ENCODE results near the gene BLMH. TPM values are rescaled to one million over a fixed set of nuclear protein-coding genes. Genes with fewer than 3 reads are reported as not detected.

BLMH gene
- polyA plus RNA-seq, 1 experiment: 20.3 TPM

DNA sequence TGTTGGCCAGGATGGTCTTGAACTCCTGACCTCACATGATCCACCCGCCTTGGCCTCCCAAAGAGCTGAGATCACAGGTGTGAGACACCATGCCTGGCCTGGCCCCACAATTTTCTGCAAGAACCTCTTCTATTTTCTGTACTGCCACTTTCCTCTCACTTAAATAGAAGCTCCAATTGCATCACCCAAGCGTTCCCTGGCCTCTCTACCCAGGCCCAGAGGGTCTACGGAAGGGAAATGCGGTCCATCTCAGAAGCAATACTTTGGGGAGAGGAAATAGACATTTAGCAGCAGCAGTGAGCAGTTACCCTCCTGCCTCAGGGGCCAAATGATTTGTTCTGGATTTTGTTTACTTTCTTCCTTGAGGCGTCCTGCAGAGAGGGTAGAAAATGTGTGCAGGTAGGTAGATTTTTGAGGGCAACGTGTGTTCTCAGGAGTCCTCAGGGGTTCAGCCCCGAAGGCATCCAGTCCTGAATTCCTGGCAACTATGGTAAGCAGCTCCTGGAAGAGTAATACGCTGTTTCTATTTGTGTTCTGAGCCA lies 67.3 kb downstream of the BLMH start:
- ChIA-PET CTCF (interaction anchor here (1.6 kb wide), 1 partner anchor 12 kb away, joined by 3 read pairs; no protein-coding TSS in a partner anchor), POLR2A (no interaction called here)
- peaks cover 39% of the 10 kb centered on the region for H3K27me3 ChIP-seq (ENCODE audit: control insufficient read depth, insufficient read depth, low read length)
- no peak overlapping the region for H3K4me3 ChIP-seq (ENCODE audit: low read depth, low read length)
- no peaks in the 10 kb centered on the region for H3K9me3 ChIP-seq (ENCODE audit: control insufficient read depth, insufficient read depth, low read length)
- DNase-seq (ENCODE audit: low read depth, low spot score): no peak
- TF ChIP-seq CTCF (IDR thresholded peaks at IDR 0.05; ENCODE audit: low read depth, low read length): no peak
- no peak overlapping the region for H3K27ac ChIP-seq (ENCODE audit: low read depth, low read length)

DNA sequence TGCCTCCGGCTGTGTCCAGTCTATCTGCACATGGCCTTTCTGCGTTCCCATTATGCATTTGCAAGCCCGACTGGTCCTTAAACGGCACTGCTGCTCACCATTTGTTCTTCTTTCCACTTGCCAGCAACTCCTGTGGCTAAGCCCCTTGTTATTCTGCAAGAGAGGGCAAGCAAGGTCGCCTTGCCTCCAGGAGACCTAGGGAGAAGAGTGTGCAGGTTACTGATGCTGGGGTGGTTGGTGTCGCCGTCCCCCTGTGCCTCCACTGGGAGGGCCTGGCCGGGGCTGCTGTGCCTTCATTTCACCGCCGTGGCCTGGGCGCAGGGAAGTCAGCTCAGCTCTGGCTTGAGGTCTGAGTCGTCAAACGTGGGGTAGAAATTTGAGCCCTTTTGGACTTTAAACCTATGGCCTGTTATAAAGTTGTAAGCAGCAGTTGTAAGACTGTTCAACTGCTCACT lies 69.0 kb downstream of the BLMH start:
- CTCF ChIA-PET: interaction anchor here (1.3 kb wide), 1 partner anchor 97 kb away, joined by 5 read pairs; no protein-coding TSS in a partner anchor
- POLR2A ChIA-PET: no interaction called here

GRCh38 chr17:30222251-30222650 lies 69.5 kb downstream of the BLMH start:
- DNase-seq (ENCODE audit: low read depth, low spot score): no peak
- CTCF ChIA-PET: interaction anchor here (1.3 kb wide), 1 partner anchor 97 kb away, joined by 5 read pairs; no protein-coding TSS in a partner anchor
- POLR2A ChIA-PET: no interaction called here

More for the DNA sequence above, 69.0 kb downstream of the BLMH start:
- Histone ChIP-seq H3K4me3 (ENCODE audit: low read depth, low read length) (no peak overlapping the region), H3K27me3 (ENCODE audit: control insufficient read depth, insufficient read depth, low read length) (peaks cover 49% of the 10 kb centered on the region), H3K27ac (ENCODE audit: low read depth, low read length) (no peak overlapping the region), H3K9me3 (ENCODE audit: control insufficient read depth, insufficient read depth, low read length) (no peaks in the 10 kb centered on the region)
- TF ChIP-seq CTCF (IDR thresholded peaks at IDR 0.05; ENCODE audit: low read depth, low read length): no peak
- no peak for DNase-seq (ENCODE audit: low read depth, low spot score)

DNA sequence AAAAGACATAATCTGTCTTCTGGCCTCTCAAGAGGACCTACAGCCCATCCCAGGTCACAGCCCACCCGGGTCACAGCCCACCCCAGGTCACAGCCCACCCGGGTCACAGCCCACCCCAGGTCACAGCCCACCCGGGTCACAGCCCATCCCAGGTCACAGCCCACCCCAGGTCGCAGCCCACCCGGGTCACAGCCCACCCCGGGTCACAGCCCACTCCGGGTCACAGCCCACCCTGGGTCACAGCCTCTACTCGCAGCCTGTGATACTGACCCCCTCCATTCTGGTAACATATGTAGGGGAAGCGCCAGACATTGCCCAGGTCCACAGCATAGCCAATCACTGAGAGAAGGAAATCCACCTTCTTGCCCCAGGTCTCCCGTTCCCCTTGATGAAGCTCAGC lies 70.4 kb downstream of the BLMH start:
- CTCF ChIA-PET: no interaction called here
- no peak for TF ChIP-seq CTCF (IDR thresholded peaks at IDR 0.05; ENCODE audit: low read depth, low read length)
- Histone ChIP-seq H3K4me3 (ENCODE audit: low read depth, low read length) (no peak overlapping the region), H3K27ac (ENCODE audit: low read depth, low read length) (no peak overlapping the region), H3K27me3 (ENCODE audit: control insufficient read depth, insufficient read depth, low read length) (peaks cover 52% of the 10 kb centered on the region), H3K9me3 (ENCODE audit: control insufficient read depth, insufficient read depth, low read length) (no peaks in the 10 kb centered on the region)
- POLR2A ChIA-PET: no interaction called here
- DNase-seq (ENCODE audit: low read depth, low spot score): no peak

More at GRCh38 chr17:30222251-30222650, 69.5 kb downstream of the BLMH start:
- Histone ChIP-seq H3K27me3 (ENCODE audit: control insufficient read depth, insufficient read depth, low read length) (peaks cover 51% of the 10 kb centered on the region), H3K27ac (ENCODE audit: low read depth, low read length) (no peak overlapping the region), H3K4me3 (ENCODE audit: low read depth, low read length) (no peak overlapping the region), H3K9me3 (ENCODE audit: control insufficient read depth, insufficient read depth, low read length) (no peaks in the 10 kb centered on the region)
- no peak for TF ChIP-seq CTCF (IDR thresholded peaks at IDR 0.05; ENCODE audit: low read depth, low read length)

DNA sequence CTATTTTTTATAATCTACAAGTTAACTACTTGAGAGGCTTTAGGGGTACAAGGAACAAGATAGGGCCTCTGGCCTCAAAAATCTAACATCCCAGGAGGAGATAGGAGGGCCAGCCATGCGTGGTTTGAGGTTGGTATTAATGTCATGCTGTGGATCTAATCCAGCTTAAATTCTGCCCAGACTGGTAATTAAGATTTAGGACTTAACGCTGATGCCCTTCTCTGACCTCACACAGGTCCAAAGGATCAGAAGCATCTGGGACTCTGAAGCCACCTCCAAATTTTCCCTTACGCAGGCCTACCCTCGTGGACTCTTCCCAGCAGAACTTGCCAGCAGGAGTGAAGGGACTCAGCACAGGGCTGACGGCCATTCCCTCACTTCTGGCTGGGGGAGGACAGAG lies 71.3 kb downstream of the BLMH start:
- DNase-seq (ENCODE audit: low read depth, low spot score): no peak
- Histone ChIP-seq H3K9me3 (ENCODE audit: control insufficient read depth, insufficient read depth, low read length) (no peaks in the 10 kb centered on the region), H3K27me3 (ENCODE audit: control insufficient read depth, insufficient read depth, low read length) (peaks cover 48% of the 10 kb centered on the region), H3K4me3 (ENCODE audit: low read depth, low read length) (no peak overlapping the region), H3K27ac (ENCODE audit: low read depth, low read length) (no peak overlapping the region)
- ChIA-PET POLR2A (no interaction called here), CTCF (no interaction called here)
- no peak for TF ChIP-seq CTCF (IDR thresholded peaks at IDR 0.05; ENCODE audit: low read depth, low read length)

All from AG04450 (cell line).